ENCODE measurements around the gene CTBP1.
A peak's percentile ranks its signal among the peaks of the same experiment; 100 is the strongest.

CTBP1 gene

DNA sequence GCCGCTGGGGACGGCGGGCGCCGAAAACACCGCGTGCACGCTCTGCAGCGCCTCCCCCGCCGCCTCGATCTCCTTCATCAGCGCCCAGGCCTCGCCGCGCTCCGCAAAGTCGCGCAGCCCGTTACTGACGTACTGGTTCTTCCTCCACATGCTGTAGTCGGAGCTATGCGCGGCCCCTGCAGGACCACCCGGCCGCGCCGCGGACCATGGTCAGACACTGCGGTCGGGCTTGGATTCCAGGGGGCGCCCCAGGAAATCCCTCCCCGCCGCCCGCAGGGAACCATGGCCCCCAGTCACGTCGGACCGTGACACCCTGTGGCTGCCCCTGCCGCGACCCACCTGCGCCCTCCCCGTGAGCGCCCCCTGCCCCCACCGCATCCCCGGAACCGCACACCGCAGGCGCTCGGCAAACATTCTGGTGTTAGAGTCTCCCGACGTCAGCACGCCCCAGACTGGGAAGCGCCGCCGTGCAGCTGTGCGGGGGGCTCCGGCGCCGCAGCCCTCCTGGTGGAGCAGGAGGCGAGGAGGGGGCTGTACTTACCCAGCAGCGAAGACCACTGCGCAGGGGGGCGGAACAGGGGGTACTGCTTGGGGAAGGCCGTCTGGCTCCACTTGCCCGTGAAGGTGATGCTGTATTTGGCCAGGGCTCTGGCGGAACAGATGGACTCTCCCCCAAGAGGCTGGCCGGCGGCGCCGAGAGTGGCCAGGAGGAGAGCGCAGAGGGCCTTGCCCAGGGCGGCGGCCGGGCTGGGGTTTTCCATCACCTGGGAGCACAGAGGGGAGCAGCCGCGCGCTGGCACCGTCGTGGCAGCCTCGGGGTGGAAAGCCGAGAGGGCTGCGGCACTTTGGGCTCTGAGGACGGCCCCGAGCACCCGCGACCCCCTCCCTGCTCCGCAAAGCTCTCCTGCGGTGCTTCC lies 77.4 kb downstream of the CTBP1 start:
- no peak for DNase-seq

DNA sequence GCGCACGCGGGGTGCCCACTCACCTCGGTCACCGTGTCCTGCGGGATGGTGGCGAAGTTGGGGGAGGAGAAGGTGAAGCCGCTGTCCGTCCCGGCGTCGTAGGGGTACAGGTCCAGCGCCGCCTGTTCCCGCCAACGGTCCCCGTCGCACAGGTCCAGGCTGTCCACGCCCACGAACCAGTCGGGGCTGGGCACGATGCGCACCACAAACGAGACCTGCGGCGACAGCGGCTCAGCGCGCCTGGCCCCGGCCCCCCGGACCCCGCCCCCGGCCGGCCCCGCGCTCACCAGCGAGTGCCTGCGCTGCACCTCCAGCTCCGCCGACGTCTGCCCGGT lies 78.0 kb downstream of the CTBP1 start:
- no peak for DNase-seq

DNA sequence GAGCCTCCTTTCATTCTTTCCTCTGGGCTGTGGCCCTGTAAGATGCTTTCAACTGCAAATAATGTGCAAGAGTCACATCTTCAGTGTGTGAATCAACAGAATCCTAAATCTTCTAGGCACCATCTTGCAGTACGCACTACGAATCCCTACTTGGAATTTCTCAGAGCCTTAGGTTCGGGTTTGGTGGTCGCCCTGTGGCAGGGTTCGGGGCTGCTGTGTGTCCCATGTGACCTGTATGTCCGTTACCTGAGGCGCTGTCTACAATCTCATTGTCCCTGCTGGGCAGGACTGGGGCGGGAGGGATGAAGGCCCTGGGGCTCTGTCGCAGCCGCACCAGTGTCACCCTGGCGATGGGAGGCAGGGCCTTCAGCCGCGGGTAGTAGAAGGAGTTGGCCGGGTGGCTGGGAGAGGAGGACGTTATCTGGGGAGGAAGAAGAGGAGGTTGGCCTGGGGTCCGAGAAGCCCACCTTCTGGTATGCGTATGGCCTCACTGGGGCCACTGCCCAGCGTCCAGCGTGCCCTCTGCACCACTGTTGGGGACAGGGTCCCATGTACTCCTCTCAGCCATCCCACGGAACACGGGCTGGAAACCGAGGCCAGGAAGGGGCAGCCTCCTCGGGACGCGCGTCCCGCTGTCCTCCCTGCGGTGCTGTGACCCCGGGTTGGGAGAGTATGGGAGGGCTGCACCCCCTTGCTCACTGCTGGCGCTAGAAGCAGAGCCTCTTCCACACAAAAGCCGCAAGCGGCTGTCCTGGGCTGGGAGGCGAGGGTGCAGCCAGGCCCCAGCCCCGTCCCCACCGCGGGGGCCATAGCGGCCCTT lies 78.6 kb downstream of the CTBP1 start:
- DNase-seq, result no peak

DNA sequence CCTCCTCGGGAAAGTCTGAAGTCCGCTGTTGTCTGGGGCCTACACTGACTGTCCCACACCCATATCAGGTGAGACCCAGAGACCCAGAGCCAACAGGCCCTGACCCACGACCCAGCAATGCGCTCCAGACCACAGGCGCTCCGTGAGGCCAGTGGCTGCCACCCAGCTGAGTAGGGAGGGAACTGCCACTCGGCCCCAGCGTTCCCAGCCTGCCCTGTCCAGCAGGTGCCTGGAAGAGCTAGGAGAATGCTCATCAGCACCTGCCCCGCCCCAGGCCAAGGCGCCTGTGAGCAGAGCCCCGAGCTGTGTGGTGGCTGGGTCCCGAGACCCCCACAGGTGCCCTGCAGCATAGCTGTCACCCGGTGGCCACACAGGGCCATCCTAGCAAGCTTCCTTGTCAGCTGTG lies 79.2 kb downstream of the CTBP1 start:
- no peak for DNase-seq

DNA sequence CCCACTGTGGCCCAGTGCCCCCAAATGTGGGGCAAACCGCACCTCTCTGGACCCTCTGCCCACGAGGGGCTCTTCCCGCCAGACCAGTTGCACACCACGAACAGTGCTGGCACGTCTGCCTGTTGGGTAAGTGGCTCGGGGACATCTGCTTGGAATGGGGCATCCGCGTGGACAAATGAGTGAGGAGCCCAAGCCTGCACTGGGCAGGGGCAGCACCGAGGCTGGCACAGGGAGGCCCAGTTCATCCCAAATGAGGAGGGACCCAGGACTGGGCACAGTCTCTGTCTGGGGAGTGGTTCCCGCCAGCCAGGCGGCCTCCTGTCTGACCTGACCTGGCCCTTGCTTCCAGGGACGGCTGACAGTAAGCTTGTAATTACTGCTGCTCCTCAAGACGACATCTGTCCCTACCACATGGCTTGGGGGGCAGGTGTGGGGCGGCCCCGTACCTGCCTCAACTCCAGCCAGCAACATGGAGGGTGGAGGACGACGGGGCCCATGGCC lies 79.7 kb downstream of the CTBP1 start:
- no peak for DNase-seq

DNA sequence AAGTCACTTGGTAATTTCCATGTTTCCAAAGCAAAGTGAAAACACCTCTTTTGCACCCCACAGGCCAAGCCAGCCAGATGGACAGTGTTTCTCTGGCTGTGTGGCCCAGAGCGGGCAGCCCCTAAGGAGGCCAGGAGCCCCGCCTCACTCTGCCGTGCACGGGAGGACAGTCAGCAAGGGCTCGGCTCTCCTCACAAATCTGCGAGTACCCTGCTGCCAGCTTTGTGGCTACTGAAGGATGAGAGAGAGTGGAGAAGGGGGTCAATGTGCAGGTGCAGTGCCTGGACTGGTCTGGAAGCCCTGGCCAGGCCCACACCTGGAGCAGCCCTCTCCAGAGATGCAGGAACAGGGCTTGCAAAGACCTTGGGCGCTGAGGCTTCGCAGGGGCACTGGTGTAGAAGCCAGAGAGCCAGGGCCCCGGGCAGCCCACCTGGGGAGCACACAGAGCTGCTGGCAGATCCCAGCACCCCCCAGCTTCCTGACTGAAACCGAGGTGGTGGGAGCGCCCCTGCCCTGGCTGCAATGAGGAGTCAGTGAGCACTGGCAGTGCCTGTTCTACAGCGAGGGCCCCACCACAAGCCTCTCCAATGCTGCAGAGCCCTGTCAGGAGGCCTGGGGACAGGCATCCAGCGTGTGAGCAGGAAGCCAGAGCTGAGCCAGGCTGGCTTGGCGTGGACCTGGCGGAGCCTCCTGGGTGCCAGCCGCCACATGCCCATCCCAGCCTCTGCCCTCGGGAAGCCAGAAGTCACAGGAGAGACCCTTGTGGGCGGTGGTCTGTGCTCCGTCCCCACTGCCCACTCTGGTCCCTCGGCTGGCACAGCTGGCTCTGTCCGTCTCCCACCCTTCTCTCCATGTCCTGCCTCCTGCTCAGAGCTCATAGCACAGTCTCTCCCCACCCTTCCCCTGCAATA lies 80.5 kb downstream of the CTBP1 start:
- no peak for DNase-seq

DNA sequence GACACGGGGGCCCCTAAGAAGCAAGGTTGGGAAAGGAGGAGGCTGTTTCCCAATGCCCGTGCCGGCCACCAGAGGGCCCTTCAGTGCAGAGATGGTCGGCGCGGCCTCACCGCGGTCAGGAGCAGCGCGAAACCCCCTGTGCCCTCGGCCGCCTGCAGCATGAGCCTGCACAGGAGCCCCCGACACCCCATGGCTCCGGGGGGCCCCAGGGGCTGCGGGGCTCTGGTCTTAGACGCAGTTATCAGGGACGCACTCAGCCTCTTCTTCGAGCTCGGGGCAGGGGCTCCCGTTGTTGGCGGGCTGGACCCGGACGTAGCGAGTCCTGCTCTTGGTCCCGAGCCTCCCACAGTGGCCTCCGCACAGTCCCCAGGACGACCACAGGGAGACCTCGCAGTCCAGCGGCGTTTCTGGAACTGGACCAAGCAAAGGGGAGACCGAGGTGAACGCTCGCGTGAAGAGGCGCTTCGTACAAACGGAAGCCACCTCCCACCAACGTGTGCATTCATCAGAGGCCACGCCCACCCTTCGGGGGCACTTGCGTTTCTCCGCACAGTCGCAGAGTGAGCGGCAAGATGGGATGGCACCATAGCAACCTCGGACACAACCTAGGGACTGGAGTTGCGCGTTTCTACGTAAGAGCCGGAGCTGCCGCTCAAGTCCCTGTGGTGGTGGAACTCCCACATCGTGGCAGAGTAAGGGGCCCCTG lies 81.5 kb downstream of the CTBP1 start:
- DNase-seq, result peak; percentile 77

DNA sequence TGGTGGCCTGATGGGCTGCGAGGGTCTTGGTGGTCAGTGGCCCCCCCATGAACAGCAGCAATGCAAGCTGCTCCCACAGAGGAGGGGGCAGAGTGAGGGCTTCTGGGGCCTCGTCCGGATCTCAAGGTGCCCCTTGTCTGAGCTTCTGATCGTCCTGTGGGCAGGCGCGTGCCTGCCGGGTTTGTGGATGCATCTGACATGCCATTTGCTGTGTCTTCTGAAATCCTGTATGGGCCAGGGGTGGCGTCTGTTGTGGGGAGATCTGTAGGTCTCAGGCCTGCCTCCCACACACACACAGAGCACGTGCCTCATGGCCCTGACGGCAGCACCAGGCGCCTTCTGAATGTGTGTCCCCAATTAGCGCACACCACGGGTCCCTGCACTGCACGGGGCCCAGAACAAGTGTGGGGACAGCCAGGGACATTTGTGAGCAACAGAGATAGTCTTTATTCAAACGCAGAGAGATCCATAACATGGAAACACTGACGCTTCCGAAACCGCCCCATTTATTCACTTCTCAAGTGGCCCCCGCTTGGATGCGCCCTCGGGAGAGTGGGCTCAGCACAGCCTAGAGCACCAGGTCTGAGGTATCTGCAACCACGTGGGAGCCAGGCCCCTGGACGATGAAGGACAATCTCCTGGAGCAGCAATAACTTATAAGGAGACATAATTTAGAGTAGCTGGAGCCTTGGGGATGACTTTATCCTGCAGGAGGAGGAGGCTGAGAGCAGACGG lies 82.3 kb downstream of the CTBP1 start:
- no peak for DNase-seq

DNA sequence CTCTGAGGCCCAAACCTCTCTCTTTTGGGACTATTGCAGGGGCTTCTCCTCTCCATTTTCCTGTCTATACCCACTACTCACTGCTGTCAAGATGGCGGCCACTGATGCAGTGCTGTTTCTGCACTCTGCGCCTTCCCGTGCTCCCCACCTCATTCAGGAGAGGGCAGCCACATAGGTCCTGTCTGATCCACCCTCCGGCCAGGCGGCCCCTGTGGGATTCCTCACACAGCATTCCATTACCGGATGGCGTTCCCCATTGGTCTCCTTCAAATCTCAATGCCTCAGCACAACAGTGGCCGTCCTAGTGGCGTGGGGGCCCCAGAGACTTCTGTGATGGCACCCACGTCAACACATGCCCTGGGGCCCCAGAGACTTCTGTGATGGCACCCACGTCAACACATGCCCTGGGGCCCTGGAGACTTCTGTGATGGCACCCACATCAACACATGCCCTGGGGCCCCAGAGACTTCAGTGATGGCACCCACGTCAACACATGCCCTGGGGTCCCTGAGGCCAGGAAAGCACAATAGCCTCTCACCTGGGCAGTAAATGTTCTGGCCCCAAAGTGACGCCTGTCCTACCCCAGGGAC lies 83.9 kb downstream of the CTBP1 start:
- no peak for DNase-seq

DNA sequence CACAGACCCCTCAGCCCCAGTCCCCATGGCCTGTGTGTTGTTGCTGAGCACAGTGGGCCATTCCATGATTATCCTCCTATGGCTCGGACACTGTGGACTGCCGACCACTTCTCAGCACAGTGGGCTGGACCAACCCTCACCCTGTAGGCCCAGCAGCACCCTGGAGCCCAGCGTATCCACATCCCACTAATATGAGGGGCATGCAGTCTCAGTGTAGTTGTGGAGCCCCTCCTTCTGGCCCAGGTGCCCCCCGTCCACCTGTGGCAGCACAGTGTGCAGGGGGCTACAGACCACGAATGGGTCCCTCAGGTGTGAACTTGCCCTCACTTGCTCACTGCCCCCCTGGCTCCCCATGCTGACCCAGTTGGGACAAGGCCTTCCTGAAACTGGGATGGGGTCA lies 84.5 kb downstream of the CTBP1 start:
- no peak for DNase-seq

DNA sequence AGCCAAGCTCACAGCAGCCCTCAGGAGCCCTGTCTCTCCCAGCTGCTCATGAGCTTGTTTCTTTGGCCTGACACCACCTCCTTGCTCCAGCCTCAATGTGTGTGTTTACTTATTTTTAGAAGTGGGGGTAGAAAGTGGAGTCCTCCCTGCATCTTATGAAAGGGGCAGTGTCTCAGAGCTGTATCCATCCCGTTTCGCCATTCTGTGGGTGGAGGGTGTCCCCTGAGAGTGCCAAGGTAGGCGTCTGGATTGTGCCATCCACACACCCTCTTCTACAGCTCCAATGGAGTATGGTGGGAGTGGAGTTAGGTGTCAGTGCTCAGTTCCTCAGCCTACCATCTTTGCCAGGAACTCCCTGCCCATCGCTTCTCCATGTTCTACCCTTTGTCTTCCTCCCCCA lies 84.9 kb downstream of the CTBP1 start:
- DNase-seq, result no peak

Measured in NCI-H2171 treated with DMSO at 0.1 percent for 48 hours (cell line).